A549 (cell line): ENCODE results near the gene BNC2. TPM values are rescaled to one million over a fixed set of nuclear protein-coding genes. Genes with fewer than 3 reads are reported as not detected.

Source experiments
- ATAC-seq, 2 experiments: fragments of 200-7000 bp in 1 of 2; fragments of >200 bp in 1 of 2; cut with Nextera tagmentation in 1 of 2; cut with Tn5 transposase in 1 of 2; 3 replicates each; pipeline versions ENCODE4 v1.8.0 to v1.9.1; 2018 to 2020; ENCODE audit warnings: mild to moderate bottlenecking in 1 of 2, moderate library complexity in 1 of 2
- CTCF ChIA-PET: fragments of 300-600 bp; sonication (Branson Sonifier 250); formaldehyde crosslinking; extraction: SDS; loops from one replicate; lab custom pipeline; 2021; ENCODE audit warnings: antibody characterized with exemption, inconsistent platforms; lab: Yijun Ruan, JAX
- POLR2A ChIA-PET: fragments of 350-600 bp; formaldehyde crosslinking; extraction: SDS; loops from one replicate; lab custom pipeline; 2021; ENCODE audit warnings: antibody characterized with exemption, inconsistent platforms; lab: Yijun Ruan, JAX
- DNase-seq, 2 experiments: peaks; one replicate each; pipeline versions ENCODE4 v3.0.0 to v3.0.0-alpha.2; 2011 to 2016; ENCODE audit warnings: low read depth in 1 of 2, low spot score in 1 of 2
- FAIRE-seq: peaks from 2 replicates; lab custom pipeline; 2011; peaks lifted over from hg19 to GRCh38; lab: Jason Lieb, UNC
- H3K27ac ChIP-seq, 2 experiments: fragments of >200 bp; sonication (Bioruptor Twin); formaldehyde crosslinking; 3 replicates each; pipeline ENCODE4 v1.5.1; 2016 to 2017
- H3K4me1 ChIP-seq: fragments of >200 bp; sonication (Bioruptor Twin); formaldehyde crosslinking; 3 replicates; pipeline ENCODE4 v1.6.1; 2016
- H3K4me2 ChIP-seq: fragments of >200 bp; sonication (Bioruptor Twin); formaldehyde crosslinking; 3 replicates; pipeline ENCODE4 v1.6.1; 2016
- H3K4me3 ChIP-seq: fragments of >200 bp; sonication (Bioruptor Twin); formaldehyde crosslinking; 3 replicates; pipeline ENCODE4 v1.5.1; 2016
- H3K9me3 ChIP-seq: fragments of >200 bp; sonication (Bioruptor Twin); formaldehyde crosslinking; 3 replicates; pipeline ENCODE4 v1.6.1; 2016
- BCL3 ChIP-seq: fragments of >200 bp; sonication (Bioruptor Twin); formaldehyde crosslinking; IDR thresholded peaks from 3 replicates; pipeline ENCODE4 v1.6.1; 2016
- CHD2 ChIP-seq: fragments of 150-350 bp; IDR thresholded peaks from 2 replicates; pipeline ENCODE4 v1.6.1; 2014; ENCODE audit warnings: low read length; ENCODE audit not compliant: partially characterized antibody
- CHD4 ChIP-seq: fragments of 200-600 bp; sonication (generic); IDR thresholded peaks from 2 replicates; pipeline ENCODE4 v1.6.1; 2016; ENCODE audit warnings: antibody characterized with exemption, mild to moderate bottlenecking, borderline replicate concordance
- ELK1 ChIP-seq: fragments of 150-350 bp; IDR thresholded peaks from 2 replicates; pipeline ENCODE4 v1.6.1; 2014; ENCODE audit warnings: low read depth, mild to moderate bottlenecking, low read length
- EP300 ChIP-seq, 2 experiments: fragments of >200 bp; sonication (Bioruptor Twin); formaldehyde crosslinking; IDR thresholded peaks; 2 replicates in 1 of 2; 3 replicates in 1 of 2; pipeline ENCODE4 v1.6.1; 2016 to 2017
- HMGXB4 ChIP-seq: fragments of 250-450 bp; sonication (Bioruptor Pico); IDR thresholded peaks from 2 replicates; pipeline ENCODE4 v1.5.0; 2021; ENCODE audit warnings: mild to moderate bottlenecking, moderate library complexity, borderline replicate concordance
- HOXA7 ChIP-seq: fragments of 250-450 bp; sonication (Bioruptor Pico); IDR thresholded peaks from 2 replicates; pipeline ENCODE4 v1.5.0; 2020; ENCODE audit warnings: mild to moderate bottlenecking, moderate library complexity
- JUN ChIP-seq, 2 experiments: fragments of >200 bp; sonication (Bioruptor Twin); formaldehyde crosslinking; IDR thresholded peaks; 2 replicates in 1 of 2; 3 replicates in 1 of 2; pipeline ENCODE4 v1.6.1; 2016 to 2017
- JUNB ChIP-seq: fragments of >200 bp; sonication (Bioruptor Twin); formaldehyde crosslinking; IDR thresholded peaks from 2 replicates; pipeline ENCODE4 v1.6.1; 2016
- KDM5A ChIP-seq: fragments of 200-600 bp; sonication (generic); IDR thresholded peaks from 2 replicates; pipeline ENCODE4 v1.6.1; 2016; ENCODE audit warnings: antibody characterized with exemption, mild to moderate bottlenecking
- MAFK ChIP-seq: fragments of 450-650 bp; IDR thresholded peaks from 2 replicates; pipeline ENCODE4 v1.6.1; 2014; ENCODE audit not compliant: partially characterized antibody
- MAX ChIP-seq: IDR thresholded peaks from 2 replicates; pipeline ENCODE4 v1.6.1; 2012
- NPAS2 ChIP-seq: fragments of 250-450 bp; sonication (Bioruptor Pico); IDR thresholded peaks from 2 replicates; pipeline ENCODE4 v1.8.0; 2022; ENCODE audit warnings: mild to moderate bottlenecking, moderate library complexity, borderline replicate concordance
- PHF8 ChIP-seq: fragments of 200-600 bp; sonication (generic); IDR thresholded peaks from 2 replicates; pipeline ENCODE4 v1.6.1; 2016; ENCODE audit warnings: low read depth, mild to moderate bottlenecking, antibody characterized with exemption, moderate library complexity, borderline replicate concordance
- POLR2AphosphoS2 ChIP-seq: conservative IDR thresholded peaks from 2 replicates; pipeline ENCODE4 v1.6.1; 2012; ENCODE audit warnings: low read length, improper control_type of control experiment, inconsistent platforms
- RAD21 ChIP-seq, 2 experiments: fragments of >200 bp in 1 of 2; sonication (Bioruptor Twin) in 1 of 2; formaldehyde crosslinking in 1 of 2; IDR thresholded peaks in 1 of 2; conservative IDR thresholded peaks in 1 of 2; 2 replicates in 1 of 2; 3 replicates in 1 of 2; pipeline ENCODE4 v1.6.1; 2012 to 2018; ENCODE audit warnings: inconsistent platforms in 1 of 2
- RCOR1 ChIP-seq: fragments of 150-350 bp; IDR thresholded peaks from 2 replicates; pipeline ENCODE4 v1.6.1; 2014; ENCODE audit warnings: antibody characterized with exemption, low read length, low read depth
- REST ChIP-seq: fragments of 200-600 bp; sonication (generic); IDR thresholded peaks from 2 replicates; pipeline ENCODE4 v1.6.1; 2016; ENCODE audit warnings: antibody characterized with exemption, mild to moderate bottlenecking, moderate library complexity
- RFX5 ChIP-seq: fragments of 450-650 bp; IDR thresholded peaks from 2 replicates; pipeline ENCODE4 v1.7.1; 2014; ENCODE audit warnings: antibody characterized with exemption, mild to moderate bottlenecking, moderate library complexity
- RNF2 ChIP-seq: fragments of 200-600 bp; sonication (generic); IDR thresholded peaks from 2 replicates; pipeline ENCODE4 v1.6.1; 2016; ENCODE audit warnings: low read depth, mild to moderate bottlenecking, antibody characterized with exemption, moderate library complexity, borderline replicate concordance
- ZC3H11A ChIP-seq: fragments of 450-650 bp; IDR thresholded peaks from 2 replicates; pipeline ENCODE4 v1.6.1; 2014; ENCODE audit warnings: antibody characterized with exemption, mild to moderate bottlenecking
- ZFP36 ChIP-seq: fragments of 450-650 bp; IDR thresholded peaks from 2 replicates; pipeline ENCODE4 v1.6.1; 2014; ENCODE audit warnings: borderline replicate concordance; ENCODE audit not compliant: partially characterized antibody
- ZNF302 ChIP-seq: fragments of 250-450 bp; sonication (Bioruptor Pico); IDR thresholded peaks from 2 replicates; pipeline ENCODE4 v1.9.0; 2021; ENCODE audit warnings: inconsistent platforms, mild to moderate bottlenecking, moderate library complexity
- WGBS: methylation state at CpG from one replicate; pipeline ENCODE4 v1.1.6; 2017; ENCODE audit errors: missing lambda C conversion rate; 5-methylcytosine and 5-hydroxymethylcytosine counted together
- polyA plus RNA-seq, 4 experiments: library from polyadenylated mRNA; depleted of rRNA in 3 of 4; stranded (reverse); fragments of >200 nt; fragmentation: RNase III in 1 of 4; extraction: RNeasy Plus Mini Kit Qiagen cat#74134 plus additional on column Dnase treatment in 1 of 4; gene quantifications; 2 replicates in 3 of 4; 3 replicates in 1 of 4; pipeline ENCODE4 v1.2.3, GENCODE V29; 2011 to 2017

BNC2 gene
- polyA plus RNA-seq, 2 of the 4 experiments (the other 2 are of a cell fraction): 6.2 to 7.5 TPM

GRCh38 chr9:16450578-16450977 is 419.9 kb downstream of the BNC2 start:
- ChIA-PET POLR2A (no interaction called here), CTCF (no interaction called here)
- Histone ChIP-seq H3K9me3 (no peaks in the 10 kb centered on the region), H3K27ac (0 out of 6 replicates have a peak overlapping the region, but pooled peaks of 1 of the 2 experiments have one; percentile 21), H3K4me3 (no peak overlapping the region), H3K4me2 (no peak overlapping the region), H3K4me1 (peaks cover 12% of the 10 kb centered on the region)
- ATAC-seq (no peak), DNase-seq (no peak), FAIRE-seq (no peak)
- TF ChIP-seq JUN (IDR thresholded peaks at IDR 0.05): no peak
- no peak for TF ChIP-seq REST
- no peak for TF ChIP-seq KDM5A
- TF ChIP-seq ELK1: no peak
- no peak for TF ChIP-seq PHF8
- no peak for TF ChIP-seq RAD21 (conservative IDR thresholded peaks at IDR 0.05 in 1 of 2, IDR thresholded peaks at IDR 0.05 in 1 of 2)
- TF ChIP-seq HMGXB4 (CRISPR knock-in tag): no peak
- TF ChIP-seq ZNF302 (CRISPR knock-in tag): no peak
- no peak for TF ChIP-seq CHD2
- no peak for TF ChIP-seq ZFP36
- TF ChIP-seq HOXA7 (CRISPR knock-in tag): no peak
- WGBS: 73% methylated on average over 3 of the region's 3 CpGs

GRCh38 chr9:16450043-16450442 is 420.4 kb downstream of the BNC2 start:
- FAIRE-seq: no peak
- no peak overlapping the region for H3K4me3 ChIP-seq
- no peak for DNase-seq
- no peak overlapping the region for H3K27ac ChIP-seq
- ATAC-seq: no peak
- peaks cover 17% of the 10 kb centered on the region for H3K4me1 ChIP-seq
- H3K9me3 ChIP-seq: no peaks in the 10 kb centered on the region
- ChIA-PET POLR2A (no interaction called here), CTCF (no interaction called here)
- H3K4me2 ChIP-seq: no peak overlapping the region
- no peak for TF ChIP-seq POLR2AphosphoS2
- no peak for TF ChIP-seq RFX5
- TF ChIP-seq BCL3: no peak
- TF ChIP-seq PHF8: no peak
- no peak for TF ChIP-seq ZC3H11A
- TF ChIP-seq REST: no peak
- TF ChIP-seq HMGXB4 (CRISPR knock-in tag): no peak
- no peak for TF ChIP-seq MAFK
- TF ChIP-seq RNF2: no peak
- TF ChIP-seq CHD4: no peak
- no peak for TF ChIP-seq NPAS2 (CRISPR knock-in tag)
- no peak for TF ChIP-seq MAX
- TF ChIP-seq EP300 (IDR thresholded peaks at IDR 0.05): no peak
- TF ChIP-seq JUNB: no peak
- TF ChIP-seq RCOR1: no peak
